GM18502 (cell line): ENCODE data around the gene TNS1.

ENCODE experiments used
- ATAC-seq: cut with Tn5 transposase; IDR thresholded peaks from one replicate; pipeline ENCODE4 v1.9.1; 2021; ENCODE audit warnings: mild to moderate bottlenecking; ENCODE audit not compliant: unreplicated experiment, poor library complexity

TNS1 gene

DNA sequence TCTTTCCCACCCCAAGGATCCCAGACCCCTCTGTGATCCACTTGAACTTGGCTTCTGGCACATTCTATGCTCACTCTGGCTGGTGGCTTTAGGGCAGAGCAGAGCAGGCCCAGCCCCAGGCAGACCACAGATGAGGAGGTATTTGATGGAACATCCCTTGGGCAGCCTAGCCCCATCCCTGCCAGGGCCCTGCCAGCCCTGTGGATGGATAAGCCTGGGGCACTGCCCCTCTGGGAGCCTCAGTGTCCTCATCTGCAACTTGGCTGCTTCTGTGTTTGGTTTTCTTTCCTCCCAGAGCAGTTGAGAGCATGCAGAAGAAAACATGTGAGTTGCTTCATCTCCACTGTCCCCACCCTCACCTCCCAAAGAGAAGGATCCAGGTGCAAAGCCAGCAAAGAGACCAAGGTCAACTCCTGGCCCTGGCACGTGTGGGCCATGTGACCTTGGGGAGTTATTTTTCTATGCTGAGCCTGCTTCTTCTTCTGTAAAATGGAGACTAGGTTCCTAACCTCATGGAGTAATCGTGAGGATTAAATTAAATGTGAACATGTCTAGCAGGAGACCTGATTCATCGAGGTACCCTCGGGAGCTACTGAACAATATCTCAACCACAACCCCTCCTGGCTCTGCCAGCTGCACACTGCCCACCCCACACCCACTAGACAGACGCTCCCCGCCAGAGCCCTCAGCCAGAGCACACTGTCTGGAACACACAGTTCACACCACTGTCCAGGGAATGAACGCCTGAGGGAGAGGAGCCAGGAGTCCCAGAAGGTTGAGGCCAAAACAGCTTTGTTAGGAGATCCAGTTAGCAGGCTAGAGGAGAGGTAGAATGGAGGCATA is 14.6 kb upstream of the TNS1 start:
- no peak for ATAC-seq

DNA sequence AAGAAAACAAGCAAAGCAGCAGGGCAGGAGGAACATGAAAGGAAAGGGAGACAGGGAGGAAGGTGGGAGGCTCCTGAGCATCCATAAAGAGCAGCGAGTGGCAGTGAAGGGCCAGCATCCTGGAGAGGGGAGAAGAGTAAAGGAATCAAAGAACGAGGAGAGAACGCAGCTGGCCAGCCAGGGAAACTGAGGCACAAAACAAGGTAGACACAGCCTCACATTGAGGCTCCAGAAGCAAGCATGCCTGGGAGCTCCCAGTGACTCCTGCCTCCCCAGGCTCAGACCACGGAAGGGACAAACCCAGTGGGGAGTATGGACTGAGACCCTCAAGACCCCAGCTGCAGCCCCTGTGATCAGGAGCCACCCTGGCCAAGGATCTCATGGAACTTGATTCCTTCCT is 14.0 kb upstream of the TNS1 start:
- no peak for ATAC-seq

DNA sequence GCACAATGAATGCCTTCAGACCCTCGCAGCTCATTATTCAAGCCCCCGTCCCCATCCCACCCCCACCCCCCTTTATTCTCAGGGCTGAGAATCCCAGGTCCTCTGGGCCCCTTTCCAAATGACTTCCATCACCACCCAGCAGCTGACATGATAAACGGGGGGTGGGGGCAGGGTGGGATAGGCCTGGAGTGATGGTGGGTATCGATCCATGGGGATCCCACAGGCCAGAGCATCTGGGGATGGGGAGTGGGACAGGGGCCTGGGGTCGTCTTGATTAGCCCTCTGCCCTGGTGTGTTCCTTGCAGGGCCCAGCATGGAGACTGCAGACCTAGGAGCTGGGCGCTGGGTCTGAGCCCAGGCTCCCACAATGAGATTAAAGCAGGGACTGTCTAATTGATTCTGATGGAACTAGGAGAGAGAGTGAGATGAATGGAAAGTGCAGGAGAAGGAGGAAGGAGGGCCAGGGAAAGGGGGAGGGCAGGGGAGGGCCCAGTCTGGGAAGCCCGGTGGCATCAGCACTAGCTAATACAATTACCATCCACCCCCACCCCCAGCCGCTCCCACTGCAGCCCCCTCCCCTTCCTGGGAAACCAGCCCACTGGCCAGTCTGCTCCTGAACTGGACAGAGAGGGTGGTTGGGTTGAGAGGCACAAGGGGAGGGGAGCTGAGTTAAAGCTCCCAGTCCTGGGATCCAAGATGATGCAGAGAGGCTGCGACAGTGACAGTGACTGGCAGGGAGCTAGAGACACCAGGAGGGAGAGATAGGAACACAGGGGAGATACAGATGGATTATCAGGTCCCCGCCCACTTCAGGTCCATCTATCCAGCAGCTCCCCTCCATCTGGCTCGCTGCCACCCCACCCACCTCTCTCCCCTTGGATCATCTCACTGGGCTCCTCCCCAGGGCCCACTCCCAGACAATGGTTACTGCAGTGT is 13.1 kb upstream of the TNS1 start:
- ATAC-seq, result no peak

DNA sequence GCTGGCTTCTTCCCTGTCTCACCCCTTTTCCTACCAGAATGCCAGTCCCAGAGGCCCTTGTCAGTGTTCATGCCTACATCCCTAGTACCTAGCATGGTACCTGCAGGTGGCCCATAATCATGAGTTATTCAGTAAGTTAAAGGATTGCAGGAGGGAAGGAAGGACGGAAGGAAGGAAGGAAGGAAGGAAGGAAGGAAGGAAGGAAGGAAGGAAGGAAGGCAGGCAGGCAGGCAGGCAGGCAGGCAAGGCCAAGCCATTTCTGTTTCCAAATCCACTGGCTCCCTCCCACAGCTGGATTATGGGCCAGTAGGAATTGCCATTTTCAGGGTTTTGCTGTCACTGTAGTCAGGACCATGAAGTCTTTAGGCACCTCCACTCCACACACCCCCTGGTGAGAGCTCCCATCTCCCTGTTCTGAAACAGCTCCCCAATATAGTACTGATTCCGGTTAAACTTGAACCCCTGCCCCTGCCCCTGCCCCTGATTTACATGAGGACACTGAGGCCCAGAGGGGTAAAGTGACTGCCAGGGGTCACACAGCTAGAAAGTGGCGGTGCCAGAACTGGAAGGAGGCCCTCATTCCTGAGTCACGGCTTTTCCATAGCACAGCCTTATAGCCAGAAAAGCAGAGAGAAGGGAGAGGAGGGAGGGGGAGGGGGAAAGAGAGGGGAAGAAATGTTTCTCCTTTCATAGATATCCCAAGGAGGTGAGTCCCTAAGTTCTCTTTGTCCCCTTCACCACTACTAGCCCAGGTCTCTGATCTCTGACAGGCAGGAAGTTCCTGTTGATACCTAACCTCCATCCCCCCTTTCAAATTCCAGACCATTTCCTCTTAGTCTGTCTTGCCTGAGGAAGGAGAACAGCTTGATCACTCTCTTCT is 12.2 kb upstream of the TNS1 start:
- no peak for ATAC-seq

DNA sequence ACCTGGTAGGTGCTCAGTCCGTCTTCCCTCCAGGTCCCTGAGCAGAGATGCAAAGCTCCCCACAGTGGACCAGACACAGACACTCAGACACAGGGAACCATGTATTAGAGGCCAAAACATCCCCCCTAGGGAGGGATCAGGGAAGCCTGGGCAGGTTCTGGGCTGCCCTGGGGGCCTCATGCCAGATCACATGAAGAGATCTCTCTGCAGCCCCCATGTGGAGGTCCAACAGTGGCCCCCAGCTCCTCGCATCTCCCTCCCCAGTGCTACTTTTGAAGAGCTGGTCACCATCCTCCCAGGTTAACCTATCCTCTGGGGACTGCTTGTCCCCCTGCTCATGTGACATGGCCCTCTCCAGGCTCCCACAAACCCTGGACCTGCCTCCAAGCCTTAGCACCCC is 10.5 kb upstream of the TNS1 start:
- no peak for ATAC-seq

DNA sequence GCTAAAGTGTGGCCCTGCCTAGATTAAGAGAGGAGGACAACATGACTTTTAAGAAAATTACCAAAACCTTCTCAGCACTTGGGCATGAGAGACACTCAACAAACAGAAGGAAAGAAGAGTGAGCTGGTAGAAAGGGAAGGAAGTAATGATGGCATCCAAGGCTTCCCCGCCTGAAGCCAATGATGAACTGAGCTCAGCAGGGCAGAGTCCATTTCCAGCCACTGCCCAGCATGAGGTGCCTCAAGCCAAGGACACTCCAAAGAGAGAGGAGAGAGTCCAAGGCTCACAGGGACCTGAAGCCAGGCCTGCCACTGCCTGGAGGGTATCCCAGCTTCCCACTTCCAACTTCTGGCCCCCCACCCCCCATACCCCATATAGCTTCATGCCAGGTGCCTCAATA is 9.5 kb upstream of the TNS1 start:
- no peak for ATAC-seq

DNA sequence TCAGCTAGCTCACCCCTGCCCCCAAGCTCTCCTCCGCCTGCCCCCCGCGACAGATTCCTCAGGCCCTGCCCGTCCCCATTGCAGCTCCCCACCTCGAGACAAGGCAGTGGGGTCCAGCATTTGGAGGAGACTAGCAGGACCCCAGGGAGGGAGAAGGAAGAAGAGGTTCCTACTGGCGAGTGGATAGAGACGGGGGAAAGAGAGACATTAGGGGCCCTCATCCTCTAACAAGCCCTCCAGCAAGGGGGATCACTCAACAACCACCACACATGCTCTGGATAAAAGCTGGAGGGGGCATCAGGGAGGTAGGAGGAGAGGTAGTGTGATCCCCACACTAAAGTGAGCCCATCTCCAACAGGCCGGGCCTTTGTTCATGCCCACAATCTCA is 8.9 kb upstream of the TNS1 start:
- no peak for ATAC-seq

DNA sequence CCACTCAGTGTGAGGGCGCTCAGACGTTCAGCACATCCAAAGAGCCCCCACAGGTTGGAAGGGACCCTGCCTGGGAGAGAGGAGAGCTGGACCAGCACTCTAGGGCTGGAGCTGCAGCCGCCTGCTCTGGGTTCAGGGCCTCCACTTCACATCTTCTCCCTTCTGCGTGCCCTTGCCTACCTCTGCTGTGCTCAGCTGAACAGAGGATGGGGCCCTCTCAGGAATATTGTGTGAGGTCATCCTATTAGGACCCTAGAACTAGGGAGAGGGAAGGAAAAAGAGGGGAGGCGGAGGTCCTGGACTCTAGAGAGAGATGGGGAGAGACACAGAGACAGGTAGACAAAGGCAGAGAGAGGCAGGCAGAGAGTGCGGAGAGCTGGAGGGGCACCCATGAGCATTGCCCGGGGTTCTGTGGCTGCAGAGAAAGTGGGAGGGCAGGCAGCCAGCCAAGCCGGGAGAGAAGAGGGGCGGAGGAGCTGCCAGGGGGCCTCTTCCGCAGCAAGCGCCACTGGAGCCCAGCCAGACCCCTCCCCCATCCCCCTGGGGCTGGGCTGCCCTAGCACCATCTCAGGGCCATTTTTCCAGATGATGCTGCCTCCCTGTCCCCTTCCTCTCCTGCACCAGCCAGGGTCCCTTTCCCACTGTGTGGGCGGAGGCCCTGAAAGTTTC is 8.3 kb upstream of the TNS1 start:
- no peak for ATAC-seq

DNA sequence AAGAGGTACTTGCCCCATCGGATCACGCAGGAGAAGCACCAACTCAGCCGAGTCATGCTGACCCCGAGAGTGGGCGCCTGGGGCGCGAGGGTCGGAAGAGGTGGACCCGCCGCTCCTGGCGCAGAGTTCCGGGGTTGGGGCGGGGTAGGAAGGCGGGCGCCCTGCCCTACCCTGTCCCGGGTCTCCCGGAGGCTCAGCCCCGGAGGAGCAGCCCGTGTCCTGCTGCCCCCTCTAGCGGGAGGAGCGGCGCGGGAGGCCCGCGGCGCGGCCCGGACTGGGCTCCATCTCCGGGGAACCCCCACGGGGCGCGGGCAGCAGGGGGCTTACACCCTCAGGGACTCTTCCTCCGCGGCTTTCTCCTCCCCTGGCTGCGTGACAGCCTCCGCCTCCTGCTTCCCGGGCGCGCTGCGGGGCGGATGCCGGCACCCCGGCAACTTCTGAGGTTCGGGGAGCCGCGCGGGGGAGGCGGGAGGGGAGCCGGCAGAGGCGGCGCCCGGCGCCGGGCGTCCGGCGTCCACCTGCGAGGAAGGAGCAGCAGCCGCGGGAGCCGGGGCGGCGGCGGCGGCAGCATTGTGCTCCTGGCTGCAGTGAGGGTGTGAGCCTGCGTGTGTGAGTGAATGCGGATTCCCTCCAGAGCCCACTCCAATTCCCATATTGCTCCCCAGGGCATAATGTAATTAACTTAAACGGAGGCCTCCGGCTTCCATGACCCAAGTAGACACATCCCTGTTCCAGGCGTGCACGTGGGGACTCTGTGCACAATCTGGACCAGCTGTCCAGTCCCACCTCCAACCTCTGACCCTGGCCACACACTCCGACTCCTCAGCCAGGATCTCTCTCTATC is 7.6 kb upstream of the TNS1 start:
- no peak for ATAC-seq

DNA sequence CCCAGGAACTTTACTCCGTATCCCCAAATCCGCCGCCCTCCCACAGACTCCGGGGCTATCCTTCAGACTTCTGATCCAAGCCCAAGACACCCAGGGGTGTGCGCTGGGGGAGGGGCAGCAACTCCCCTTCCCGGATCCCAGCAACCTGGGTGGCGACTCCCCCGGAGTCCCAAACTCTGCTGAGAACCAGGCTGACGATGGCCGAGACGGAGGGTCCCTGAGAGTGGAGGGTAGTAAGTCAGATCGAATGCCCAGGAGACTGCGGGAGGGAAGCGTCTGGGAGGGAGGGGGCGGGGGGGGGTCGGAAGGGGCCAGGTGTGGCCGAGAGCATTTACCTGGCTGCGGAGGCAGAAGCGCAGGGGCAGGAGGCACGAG is 7.0 kb upstream of the TNS1 start:
- ATAC-seq, result no peak

DNA sequence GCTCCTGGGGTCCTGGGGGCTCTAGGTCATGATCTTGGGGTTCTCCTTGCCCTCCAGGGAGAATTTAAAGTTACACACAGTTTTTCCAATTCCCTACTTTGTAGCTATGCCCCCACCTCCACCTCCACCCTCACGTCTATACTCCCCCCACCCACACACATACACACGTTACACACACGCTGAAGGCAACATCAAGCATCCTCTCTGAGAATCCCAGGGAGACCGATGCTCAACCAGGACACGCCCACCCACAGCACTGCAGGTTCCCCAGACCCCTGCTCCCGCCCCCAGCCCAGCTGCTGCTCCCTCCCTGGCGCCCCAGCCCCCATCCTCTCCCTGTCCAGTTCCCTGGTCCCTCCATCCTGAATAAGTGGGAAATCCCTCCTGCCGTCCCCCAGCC is 6.4 kb upstream of the TNS1 start:
- ATAC-seq, result no peak

DNA sequence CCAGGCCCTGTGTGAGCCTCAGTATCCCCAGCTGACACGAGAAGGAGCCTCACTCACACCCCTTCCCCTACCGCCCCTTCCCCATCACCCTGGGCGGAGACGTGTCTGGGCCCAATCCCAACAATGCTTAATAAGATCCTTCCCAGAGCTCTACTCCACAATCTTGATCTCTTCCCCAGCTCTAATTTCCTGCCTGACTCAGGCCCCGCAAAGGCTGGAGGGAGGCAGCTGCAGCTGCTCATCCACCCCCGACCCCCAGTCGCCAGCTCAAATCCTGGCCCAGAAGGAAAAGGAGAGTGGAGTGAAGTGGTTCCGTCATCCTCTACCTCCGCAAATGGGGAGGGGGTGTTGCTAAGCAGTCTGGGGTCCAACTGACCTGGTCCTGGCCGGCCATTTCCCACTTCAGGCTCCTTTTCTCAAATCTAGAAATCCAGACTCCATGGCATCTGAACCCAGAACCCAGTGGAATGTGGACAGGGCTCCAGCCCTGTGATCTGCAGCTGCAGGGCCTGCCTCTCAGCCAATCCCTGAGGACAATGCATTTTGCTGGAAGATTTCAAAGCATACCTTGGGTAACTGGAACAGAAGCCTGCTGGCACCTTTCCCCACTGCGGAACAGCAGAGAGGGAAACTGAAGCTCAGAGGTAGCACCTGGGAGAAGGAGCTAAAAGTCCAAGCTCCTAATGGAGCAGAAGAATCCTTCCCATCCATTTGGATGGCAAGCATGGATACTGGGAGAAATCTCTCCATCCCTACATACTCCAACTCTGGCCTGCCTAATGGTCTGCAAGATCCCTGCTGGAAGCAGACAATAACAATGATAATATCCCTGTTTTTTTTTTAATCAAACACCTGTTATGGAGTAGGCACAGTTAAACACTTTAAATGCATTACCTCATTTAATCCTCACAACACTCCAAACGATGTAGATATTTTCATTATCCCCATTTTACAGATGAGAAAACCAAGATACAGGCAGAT is 5.6 kb upstream of the TNS1 start:
- no peak for ATAC-seq

DNA sequence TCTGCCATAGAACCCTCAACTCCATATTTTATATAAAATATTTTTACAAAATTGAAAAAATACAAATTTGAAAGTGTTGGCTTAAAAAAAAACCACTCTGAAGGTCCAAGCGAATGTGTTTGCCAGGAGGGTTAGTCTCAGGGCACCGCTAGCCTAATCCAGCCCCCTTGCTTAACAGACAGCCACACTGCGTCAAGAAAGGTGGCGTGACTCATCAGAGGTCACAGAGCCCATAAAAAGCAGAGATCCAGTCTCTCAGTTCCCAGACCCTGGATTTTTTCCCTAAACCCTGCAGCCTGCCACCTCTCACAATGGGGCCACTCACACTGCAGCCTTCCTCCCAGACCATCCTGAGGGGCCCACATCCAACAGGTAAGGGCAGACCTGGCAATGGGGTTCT is 3.9 kb upstream of the TNS1 start:
- no peak for ATAC-seq

DNA sequence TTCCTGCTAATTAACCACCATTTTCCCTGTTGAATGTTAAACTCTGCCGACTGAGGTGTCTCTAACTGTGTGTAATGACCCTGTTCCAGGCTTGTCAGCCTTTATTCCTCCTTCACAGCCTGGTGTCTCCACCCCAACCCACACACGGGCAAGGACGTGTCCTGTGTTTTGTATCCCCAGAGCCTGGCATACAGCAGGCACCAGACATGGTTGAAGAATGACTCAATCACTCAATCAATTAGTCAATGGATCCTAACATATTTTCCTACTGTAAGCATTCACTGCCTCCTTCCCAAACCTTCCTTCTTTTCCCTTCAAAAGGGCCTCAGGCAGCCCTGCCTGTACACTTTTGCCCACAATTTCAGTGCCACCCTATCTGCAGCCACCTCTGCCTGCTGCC is 2.7 kb upstream of the TNS1 start:
- ATAC-seq, result no peak

DNA sequence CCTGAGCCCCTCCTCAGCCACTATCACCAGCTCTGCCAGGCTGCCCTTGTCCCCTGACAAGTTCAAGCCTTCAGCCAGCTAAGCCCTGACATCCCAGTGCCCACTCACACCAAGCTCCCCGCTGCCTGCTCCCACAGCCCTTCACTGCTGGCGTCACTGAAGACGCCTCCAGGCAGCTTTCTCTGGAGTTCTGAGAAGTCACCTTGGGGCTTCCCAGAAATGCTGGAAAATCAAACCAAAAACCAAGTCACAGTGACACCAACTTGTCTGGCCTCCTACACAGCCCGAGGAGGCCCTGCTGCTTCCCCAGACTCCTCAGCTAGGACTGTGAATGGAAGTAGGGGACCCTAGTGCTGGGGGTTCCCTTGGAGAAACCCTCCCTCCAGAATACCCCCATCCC is 2.2 kb upstream of the TNS1 start:
- ATAC-seq, result no peak

DNA sequence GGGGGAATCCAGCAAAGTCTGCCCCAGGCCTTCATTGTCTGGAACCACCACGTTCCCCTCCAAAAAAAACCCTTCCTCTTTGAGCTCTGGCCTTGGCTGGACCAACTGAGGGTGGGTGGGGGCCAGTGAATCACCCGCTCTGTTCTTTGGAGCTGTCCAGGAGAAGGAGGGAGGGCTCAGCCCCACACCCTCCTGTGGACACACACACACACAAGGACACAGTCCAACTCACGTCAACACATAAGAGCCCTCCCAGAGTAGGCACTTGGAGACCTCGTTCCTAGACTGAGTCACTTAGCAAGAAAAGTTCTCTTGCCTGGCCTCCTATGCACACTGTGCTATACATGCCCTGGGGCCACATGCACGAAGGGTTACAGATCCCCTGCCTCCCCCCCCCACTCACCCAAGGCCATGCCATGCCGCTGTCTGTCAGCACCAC is 1.2 kb upstream of the TNS1 start:
- ATAC-seq, result no peak

DNA sequence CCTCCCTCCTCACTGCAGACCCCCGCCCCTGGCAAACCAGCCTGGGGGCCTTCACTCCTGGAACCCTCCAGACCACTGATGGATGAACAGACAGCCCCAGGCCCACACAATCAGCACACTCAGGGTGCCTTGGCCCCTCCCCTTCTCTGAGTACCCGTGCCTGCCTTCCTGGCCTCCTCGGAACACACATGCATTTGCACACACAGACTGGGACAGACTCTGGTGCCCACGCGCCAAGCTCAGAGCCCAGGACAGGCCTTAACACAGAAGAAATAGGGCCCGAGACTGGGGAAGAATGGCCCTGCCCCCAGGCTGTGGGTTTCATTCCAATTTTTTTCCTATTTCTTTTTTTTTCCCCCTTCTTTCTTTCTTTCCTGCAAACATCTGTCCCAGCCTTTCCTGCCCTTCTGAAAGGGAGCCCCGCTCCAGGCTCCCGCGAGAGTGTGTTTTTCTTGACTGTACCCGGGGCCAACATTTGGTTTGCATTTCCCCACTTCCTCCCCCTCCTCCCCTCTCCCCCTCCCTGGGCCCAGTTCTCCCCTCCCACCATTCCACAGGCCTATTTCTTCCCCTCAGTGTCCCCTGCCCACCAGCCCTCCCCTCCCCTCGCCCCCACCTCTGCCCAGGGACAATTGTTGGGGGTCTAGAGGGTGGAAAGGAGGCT is 618 bp upstream of the TNS1 start:
- no peak for ATAC-seq
